Measurements from ENCODE around the gene HUS1B.

Gene HUS1B

DNA sequence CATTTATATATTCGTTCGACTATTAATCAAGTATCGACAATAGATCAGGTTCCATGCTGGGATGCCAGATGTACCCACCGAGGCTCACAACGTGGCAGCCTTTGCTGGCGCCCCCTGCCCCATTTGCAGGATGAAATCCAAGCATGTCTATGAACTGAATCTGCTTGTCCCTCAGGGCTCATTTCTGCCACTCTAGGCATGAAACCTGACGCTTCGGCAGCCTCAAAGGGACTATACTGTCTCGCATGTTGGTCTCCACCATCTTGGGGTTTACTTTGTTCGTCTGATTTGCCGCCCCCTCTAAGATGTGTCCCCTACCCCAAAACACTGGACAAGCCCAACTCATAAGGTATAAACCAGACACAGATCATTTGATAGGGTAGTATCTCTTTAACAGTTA, 36.7 kb downstream of the HUS1B start:
- H3K4me3 ChIP-seq (ENCODE audit: low read length), result no peak overlapping the region
- H3K36me3 ChIP-seq (ENCODE audit: control insufficient read depth, low read depth, low read length), result peaks cover 4% of the 10 kb centered on the region
- H3K9ac ChIP-seq (ENCODE audit: low read length), result no peak overlapping the region
- H3K9me3 ChIP-seq (ENCODE audit: control insufficient read depth, low read depth, low read length), result no peaks in the 10 kb centered on the region
- H3K27me3 ChIP-seq (ENCODE audit: control insufficient read depth, insufficient read depth, low read length), result no peaks in the 10 kb centered on the region
- H3K27ac ChIP-seq (ENCODE audit: low read length), result no peak overlapping the region
- peaks cover 4% of the 10 kb centered on the region for H3K4me1 ChIP-seq (ENCODE audit: control insufficient read depth, low read depth, low read length)

DNA sequence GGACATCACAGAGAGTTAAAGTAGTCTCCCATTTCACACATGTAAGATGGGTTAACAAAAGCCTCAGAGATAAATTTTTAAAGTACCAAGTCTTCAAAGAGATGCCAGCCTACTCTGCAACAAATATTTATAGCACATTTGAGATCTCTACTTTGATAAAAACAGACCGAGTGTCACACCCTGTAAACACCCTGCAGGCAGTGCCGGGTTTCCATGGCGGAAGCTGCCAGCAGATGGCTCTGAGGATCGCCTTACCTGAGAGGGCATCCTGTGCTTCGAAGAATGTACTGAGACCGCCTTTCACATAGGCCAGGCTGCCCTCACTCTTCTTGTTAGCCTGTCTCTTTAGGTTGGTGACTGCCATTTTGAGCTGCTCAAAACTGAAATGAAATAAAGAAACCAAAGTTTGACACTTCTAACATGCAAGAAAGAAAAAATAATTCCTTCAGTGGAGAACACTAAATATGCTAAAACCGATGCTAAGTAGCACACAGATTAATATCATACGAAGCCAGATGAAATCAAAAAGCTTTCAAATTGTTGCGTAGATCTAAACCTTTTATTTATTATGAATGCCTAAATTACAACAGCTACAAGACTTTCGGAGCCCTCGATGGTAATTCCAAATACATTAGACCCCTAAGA, 39.3 kb downstream of the HUS1B start:
- peaks cover 8% of the 10 kb centered on the region for H3K36me3 ChIP-seq (ENCODE audit: control insufficient read depth, low read depth, low read length)
- H3K4me1 ChIP-seq (ENCODE audit: control insufficient read depth, low read depth, low read length), result no peaks in the 10 kb centered on the region
- no peak overlapping the region for H3K27ac ChIP-seq (ENCODE audit: low read length)
- no peak overlapping the region for H3K9ac ChIP-seq (ENCODE audit: low read length)
- no peaks in the 10 kb centered on the region for H3K27me3 ChIP-seq (ENCODE audit: control insufficient read depth, insufficient read depth, low read length)
- H3K4me3 ChIP-seq (ENCODE audit: low read length), result no peak overlapping the region
- no peaks in the 10 kb centered on the region for H3K9me3 ChIP-seq (ENCODE audit: control insufficient read depth, low read depth, low read length)

DNA sequence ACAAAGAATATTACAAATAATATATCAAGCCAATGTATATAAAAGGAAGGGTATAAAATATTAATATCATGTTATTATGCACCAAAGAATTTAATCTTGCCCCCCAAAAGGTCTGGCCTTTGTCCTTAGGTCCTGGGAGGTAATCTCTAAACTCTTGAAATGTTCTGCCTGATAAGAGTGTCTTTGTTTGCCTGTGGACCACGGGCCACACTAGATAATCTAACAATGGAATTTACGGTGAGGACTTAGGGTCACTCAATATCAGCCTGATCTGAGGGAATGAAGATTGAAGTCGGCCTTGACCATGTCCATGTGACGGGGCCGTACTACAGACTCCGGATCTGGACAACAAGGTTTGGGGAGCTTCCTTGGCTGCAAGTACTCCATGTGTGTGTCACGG, 42.9 kb downstream of the HUS1B start:
- no peak overlapping the region for H3K27ac ChIP-seq (ENCODE audit: low read length)
- no peak overlapping the region for H3K9ac ChIP-seq (ENCODE audit: low read length)
- no peaks in the 10 kb centered on the region for H3K4me1 ChIP-seq (ENCODE audit: control insufficient read depth, low read depth, low read length)
- H3K36me3 ChIP-seq (ENCODE audit: control insufficient read depth, low read depth, low read length), result peaks cover 16% of the 10 kb centered on the region
- H3K27me3 ChIP-seq (ENCODE audit: control insufficient read depth, insufficient read depth, low read length), result no peaks in the 10 kb centered on the region
- no peak overlapping the region for H3K4me3 ChIP-seq (ENCODE audit: low read length)
- H3K9me3 ChIP-seq (ENCODE audit: control insufficient read depth, low read depth, low read length), result no peaks in the 10 kb centered on the region

DNA sequence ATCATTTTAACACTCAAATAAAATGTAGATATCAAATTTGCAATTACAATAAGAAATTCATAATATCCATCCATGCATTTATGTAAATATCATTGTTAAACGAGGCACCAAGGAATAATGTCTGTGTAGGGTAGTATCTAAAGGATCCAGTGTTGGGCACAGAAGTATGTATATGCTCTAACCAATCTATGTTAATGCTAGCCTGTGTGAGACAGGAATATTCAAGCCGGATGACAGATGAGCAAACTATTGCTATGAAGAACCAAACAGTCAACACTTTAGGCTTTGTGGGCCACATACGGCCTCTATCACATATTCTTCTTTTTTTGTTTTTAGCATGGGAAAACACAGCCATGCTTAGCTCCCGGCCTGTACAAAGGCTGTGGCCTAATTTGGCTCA, 45.0 kb downstream of the HUS1B start:
- no peak overlapping the region for H3K4me3 ChIP-seq (ENCODE audit: low read length)
- H3K27ac ChIP-seq (ENCODE audit: low read length), result no peak overlapping the region
- H3K4me1 ChIP-seq (ENCODE audit: control insufficient read depth, low read depth, low read length), result no peaks in the 10 kb centered on the region
- peaks cover 17% of the 10 kb centered on the region for H3K36me3 ChIP-seq (ENCODE audit: control insufficient read depth, low read depth, low read length)
- no peaks in the 10 kb centered on the region for H3K9me3 ChIP-seq (ENCODE audit: control insufficient read depth, low read depth, low read length)
- H3K27me3 ChIP-seq (ENCODE audit: control insufficient read depth, insufficient read depth, low read length), result no peaks in the 10 kb centered on the region
- H3K9ac ChIP-seq (ENCODE audit: low read length), result no peak overlapping the region

DNA sequence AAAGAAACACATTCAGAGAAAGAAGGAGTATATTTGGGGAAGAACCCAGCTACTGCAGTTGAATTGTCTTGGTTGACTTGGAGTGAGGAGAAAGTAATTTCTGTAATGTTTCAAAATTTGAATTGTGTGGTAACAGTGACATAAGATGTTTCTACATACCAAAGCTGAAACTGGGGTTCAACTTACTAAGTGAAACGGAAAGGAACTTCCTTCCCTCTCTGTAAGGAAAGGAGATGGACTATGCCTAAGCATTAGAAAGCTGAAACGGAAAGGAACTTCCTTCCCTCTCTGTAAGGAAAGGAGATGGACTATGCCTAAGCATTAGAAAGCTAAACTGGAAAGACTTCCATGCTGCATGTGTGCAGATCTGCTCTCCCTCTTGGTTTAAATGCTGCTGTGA, 46.0 kb downstream of the HUS1B start:
- Histone ChIP-seq H3K9ac (ENCODE audit: low read length) (no peak overlapping the region), H3K4me1 (ENCODE audit: control insufficient read depth, low read depth, low read length) (no peaks in the 10 kb centered on the region), H3K9me3 (ENCODE audit: control insufficient read depth, low read depth, low read length) (no peaks in the 10 kb centered on the region), H3K4me3 (ENCODE audit: low read length) (no peak overlapping the region), H3K36me3 (ENCODE audit: control insufficient read depth, low read depth, low read length) (peaks cover 21% of the 10 kb centered on the region), H3K27me3 (ENCODE audit: control insufficient read depth, insufficient read depth, low read length) (no peaks in the 10 kb centered on the region), H3K27ac (ENCODE audit: low read length) (no peak overlapping the region)

DNA sequence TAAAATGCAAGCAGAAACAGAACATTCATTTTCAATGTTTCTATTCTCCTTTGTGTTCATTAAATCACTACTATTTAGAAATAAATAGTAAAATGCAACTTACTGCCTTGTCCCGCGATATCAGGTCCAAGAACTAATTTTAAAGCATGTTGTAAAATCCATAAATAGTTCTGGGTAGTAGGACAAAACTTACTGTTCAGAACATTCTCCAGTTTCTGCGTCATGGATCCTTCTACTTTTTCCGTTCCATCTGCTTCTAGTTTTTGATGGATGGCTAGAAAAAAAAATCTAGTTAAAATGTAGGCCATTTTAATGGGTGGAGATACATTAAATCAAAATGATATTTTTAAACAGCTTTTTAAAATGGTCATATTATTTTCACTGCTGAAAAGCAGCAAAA, 47.0 kb downstream of the HUS1B start:
- Histone ChIP-seq H3K27me3 (ENCODE audit: control insufficient read depth, insufficient read depth, low read length) (no peaks in the 10 kb centered on the region), H3K9me3 (ENCODE audit: control insufficient read depth, low read depth, low read length) (no peaks in the 10 kb centered on the region), H3K27ac (ENCODE audit: low read length) (no peak overlapping the region), H3K36me3 (ENCODE audit: control insufficient read depth, low read depth, low read length) (peaks cover 21% of the 10 kb centered on the region), H3K4me3 (ENCODE audit: low read length) (no peak overlapping the region), H3K9ac (ENCODE audit: low read length) (no peak overlapping the region), H3K4me1 (ENCODE audit: control insufficient read depth, low read depth, low read length) (no peaks in the 10 kb centered on the region)

DNA sequence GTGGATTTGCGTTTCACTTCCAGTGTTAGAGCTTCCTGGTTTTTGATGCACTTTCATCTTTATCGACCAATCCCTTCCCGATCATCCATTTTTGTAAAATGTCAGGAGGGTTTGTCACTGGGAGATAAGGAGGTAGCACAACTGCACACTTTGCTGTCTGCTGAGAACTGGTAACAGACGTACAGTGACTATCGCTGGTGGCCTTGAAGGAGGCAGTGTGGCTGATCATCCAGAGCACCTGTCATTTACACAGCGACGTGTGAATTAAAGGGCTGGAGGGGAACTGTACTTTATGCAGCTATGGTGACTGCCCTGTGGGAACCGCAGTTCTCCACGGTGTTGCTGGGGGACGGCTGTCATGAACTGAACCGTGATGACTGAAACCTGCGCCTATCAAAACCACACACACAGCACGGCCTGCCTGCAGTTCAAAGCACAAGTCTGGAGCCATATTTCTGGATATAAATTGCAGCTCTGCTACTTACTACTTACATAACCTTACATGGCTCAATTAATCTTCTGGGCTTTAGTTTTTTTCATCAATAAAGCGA, 50.0 kb downstream of the HUS1B start:
- no peaks in the 10 kb centered on the region for H3K9me3 ChIP-seq (ENCODE audit: control insufficient read depth, low read depth, low read length)
- H3K4me1 ChIP-seq (ENCODE audit: control insufficient read depth, low read depth, low read length), result no peaks in the 10 kb centered on the region
- no peak overlapping the region for H3K9ac ChIP-seq (ENCODE audit: low read length)
- H3K27ac ChIP-seq (ENCODE audit: low read length), result no peak overlapping the region
- H3K36me3 ChIP-seq (ENCODE audit: control insufficient read depth, low read depth, low read length), result peaks cover 17% of the 10 kb centered on the region
- H3K27me3 ChIP-seq (ENCODE audit: control insufficient read depth, insufficient read depth, low read length), result no peaks in the 10 kb centered on the region
- H3K4me3 ChIP-seq (ENCODE audit: low read length), result no peak overlapping the region

All from iPS-18a (cell line).